T-helper 1 cell (primary cell): Measurements from ENCODE around the gene DDX39A.

Experiments used
- DNase-seq, 5 donors: peaks; one replicate each; pipeline ENCODE4 v3.0.0-alpha.2; 2012 to 2020

The DDX39A gene

GRCh38 chr19:14434543-14435319, 15.6 kb upstream of the DDX39A start:
- DNase-seq = peak in 1 of 5 donors; percentile 17

GRCh38 chr19:14433554-14434501, 14.7 kb upstream of the DDX39A start:
- DNase-seq = peak in 2 of 5 donors; percentile 34 to 52

- peak in 3 of 5 donors; percentile 30 to 56 (median 44) for DNase-seq
Measured at GRCh38 chr19:14432791-14433553, 13.8 kb upstream of the DDX39A start, which contains the start of gene PKN1. Gene PKN1 (plus strand): TSS chr19:14433306. CDS start chr19:14433522, 216 bp downstream.

GRCh38 chr19:14430712-14431111, 11.6 kb upstream of the DDX39A start:
- no peak for DNase-seq

DNA sequence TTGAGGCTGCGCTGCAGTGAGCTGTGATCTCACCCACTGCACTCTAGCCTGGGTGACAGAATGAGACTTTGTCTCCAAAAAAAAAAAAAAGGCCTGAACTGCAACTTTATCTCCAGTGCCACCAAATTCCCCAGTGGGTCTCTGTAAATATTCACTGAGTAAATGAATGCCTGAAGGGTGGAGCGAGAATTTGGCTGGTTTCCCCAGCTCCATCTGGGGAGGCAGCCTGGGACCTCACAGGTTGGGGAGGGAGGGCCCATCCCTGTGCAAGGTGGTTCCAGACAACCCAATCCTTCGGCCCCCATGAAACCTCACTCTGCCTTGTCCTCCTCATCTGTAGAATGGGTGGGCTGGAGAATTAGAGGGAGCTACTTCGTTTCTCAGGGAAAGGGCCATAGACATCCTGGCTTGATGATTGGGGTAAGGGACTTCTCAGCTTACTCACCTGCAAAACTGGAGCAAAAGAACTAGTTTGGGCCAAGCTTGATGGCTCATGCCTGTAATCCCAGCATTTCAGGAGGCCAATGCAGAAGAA, 9.8 kb upstream of the DDX39A start:
- no peak for DNase-seq

GRCh38 chr19:14427461-14427860, 8.3 kb upstream of the DDX39A start:
- DNase-seq = no peak

DNA sequence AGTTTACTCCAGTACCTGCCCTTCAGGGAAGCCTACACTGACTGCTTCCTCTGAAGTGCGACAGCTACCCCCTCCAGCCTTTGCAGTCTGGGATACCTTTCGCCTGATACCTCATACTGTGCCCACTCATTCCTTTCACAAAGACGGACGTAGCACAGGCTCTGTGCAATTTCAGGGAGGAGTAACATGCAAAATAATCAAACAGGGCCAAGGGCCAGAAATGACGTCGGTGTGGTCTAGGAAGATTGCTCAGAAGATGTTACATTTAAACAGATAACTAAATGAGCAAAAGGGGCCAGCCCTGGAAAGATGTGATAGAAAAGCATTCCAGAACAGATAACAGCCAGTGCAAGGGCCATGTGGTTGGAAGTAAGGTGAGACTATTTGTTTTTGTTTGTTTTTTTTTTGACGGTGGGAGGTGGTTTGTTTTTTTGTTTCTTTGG, 6.6 kb upstream of the DDX39A start:
- DNase-seq = no peak

- peak in 2 of 5 donors; percentile 68 to 80 for DNase-seq
Measured at GRCh38 chr19:14418856-14419105, 360 bp downstream of the DDX39A start.

GRCh38 chr19:14416817-14417231, 2.3 kb downstream of the DDX39A start:
- DNase-seq = no peak

DNA sequence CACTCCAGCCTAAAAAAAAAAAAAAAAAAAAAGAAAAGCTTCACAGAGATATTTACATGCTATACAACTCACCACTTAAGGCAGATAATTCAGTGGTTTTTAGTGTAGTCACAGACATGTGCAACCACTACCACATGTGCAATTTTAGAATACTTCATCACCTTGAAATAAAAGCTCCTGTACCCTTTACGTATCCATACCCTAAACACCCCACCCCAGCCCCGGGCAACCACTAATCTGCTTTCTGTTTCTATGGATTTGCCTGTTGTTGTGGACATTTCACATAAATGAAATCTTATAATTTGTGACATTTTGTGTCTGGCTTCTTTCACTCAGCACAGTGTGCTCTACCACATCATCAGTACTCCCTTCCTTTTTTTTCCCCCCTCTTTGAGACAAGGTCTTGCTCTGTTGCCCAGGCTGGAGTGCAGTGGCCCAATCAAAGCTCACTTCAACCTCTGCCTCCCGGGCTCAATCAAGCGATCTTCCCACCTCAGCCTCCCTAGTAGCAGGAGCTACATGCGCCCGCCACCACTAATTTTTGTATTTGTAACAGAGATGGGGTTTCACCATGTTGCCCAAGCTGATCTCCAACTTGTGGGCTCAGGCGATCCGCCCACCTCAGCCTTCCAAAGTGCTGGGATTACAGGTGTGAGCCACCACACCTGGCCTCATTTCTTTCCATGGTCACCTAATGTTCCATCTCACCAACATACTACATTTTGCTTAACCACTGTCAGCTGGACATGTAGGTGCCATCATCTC, 4.0 kb downstream of the DDX39A start:
- no peak for DNase-seq

DNA sequence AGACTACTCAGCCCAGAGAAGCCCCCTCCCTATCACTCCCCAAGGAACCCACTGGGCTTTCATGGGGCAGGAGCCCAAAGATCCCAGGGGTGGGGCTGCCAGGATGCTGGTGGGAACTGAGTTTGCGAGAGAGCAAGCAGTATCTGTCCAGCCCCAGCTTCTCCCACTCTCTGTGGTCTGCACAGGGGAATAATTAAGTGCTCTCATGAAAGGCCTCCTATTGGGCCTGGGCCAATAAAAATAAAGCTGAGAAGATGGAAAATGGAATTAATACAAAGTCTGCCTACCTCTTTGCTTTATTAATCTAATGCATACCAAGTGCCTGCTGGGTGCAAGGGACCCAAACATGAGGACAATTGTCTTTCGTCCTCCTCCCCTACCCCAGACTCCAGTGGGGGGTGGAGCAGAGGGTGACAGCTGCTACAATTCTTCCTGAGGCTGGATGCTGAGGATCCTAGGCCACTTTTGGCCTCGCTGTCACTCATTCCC, 5.4 kb downstream of the DDX39A start:
- DNase-seq = no peak

DNA sequence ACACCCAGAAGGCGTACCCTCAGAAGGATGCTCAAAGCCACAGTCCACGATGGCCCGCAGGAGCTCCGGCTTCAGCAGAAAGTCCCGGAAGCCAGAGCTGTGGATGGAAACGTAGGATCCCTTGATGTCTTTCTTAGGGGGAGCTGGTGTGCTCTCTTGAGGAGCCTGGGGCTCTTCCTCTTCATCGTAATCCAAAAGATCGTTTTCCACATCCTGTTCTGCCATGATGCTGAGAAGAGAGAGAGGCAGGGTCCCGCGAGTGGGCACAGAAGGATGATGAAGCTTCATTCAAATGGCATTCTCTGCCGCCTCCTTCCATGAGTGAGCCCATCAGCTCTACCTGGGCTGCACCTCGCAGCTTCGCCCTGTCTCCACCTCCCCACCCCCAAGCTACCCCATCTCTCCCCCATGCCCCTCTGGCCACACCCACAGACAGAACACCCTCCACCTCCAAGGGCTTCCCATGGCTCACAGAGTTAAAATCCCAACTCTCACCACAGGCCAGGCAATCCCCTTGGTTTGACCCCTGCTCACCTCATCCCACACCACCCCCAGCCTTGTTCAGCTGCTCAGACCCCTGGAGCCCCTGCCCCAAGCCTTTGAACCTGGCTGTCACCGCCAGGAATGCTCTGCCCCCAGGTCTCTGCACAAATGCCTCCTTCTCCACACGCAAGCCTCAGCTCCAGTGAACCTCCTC, 6.0 kb downstream of the DDX39A start:
- no peak for DNase-seq

GRCh38 chr19:14412324-14412995, 6.7 kb downstream of the DDX39A start:
- peak in 1 of 5 donors; percentile 24 for DNase-seq

DNA sequence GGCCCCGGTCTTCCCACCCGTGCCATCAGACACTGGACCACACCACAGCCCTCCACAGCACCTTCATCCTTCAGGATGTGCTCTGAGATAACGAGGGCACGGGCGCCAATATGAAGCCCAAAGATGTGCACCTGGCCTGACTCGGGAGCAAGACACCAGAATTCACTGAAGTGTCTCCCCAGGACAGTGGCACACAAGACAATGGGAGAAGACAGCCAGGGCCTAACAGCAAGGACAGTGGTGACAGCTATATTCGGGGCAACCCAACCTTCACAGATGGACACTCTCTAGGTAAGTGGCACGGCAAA, 7.2 kb downstream of the DDX39A start:
- DNase-seq = no peak

GRCh38 chr19:14411161-14411937, 7.8 kb downstream of the DDX39A start:
- DNase-seq = no peak

DNA sequence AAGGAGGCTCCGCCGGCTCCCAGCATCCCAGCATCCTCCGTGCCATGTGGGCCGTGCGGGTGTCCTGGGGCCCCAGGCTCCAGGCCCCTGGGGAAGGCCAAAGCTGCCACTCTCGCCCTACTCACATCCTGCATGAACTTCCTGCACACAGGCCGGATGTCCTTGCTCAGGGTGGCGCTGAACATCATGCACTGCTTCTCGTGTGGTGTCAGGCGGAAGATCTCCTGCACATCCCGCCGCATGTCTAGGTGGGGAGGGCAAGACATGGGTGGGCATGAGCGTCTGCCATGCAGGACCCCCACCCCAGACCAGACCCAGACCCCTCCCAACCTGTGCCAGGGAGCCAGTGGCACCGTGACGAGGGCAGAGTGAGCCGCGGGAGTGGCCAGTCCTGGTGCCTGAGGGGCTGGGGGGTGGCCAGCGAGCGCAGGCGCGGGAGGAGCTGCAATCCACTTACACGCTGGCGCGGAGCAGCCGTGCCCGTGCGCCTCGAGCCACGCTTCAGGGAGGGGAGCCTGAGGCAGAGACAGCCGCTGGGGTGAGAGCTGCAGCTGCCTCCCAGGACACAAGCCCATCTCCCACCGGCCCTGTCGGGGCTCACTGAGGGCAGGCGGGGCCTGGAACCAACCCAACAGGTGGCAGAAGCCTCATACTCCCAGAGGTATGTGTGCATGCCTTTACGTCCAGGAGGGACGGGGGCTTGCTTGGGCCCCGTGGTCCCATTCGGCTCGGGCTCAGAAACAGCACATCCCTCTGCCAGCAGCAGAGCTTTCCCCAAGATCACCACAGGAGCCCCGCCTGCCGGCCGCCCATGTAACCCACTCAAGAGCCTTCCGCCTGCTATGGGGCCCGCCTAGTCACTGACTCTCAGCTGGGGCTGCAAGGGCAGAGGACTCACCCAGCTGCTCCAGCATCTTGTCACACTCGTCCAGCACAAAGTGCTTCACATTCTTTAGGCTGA, 8.8 kb downstream of the DDX39A start:
- DNase-seq = peak in 3 of 5 donors; percentile 47 to 70 (median 49)

DNA sequence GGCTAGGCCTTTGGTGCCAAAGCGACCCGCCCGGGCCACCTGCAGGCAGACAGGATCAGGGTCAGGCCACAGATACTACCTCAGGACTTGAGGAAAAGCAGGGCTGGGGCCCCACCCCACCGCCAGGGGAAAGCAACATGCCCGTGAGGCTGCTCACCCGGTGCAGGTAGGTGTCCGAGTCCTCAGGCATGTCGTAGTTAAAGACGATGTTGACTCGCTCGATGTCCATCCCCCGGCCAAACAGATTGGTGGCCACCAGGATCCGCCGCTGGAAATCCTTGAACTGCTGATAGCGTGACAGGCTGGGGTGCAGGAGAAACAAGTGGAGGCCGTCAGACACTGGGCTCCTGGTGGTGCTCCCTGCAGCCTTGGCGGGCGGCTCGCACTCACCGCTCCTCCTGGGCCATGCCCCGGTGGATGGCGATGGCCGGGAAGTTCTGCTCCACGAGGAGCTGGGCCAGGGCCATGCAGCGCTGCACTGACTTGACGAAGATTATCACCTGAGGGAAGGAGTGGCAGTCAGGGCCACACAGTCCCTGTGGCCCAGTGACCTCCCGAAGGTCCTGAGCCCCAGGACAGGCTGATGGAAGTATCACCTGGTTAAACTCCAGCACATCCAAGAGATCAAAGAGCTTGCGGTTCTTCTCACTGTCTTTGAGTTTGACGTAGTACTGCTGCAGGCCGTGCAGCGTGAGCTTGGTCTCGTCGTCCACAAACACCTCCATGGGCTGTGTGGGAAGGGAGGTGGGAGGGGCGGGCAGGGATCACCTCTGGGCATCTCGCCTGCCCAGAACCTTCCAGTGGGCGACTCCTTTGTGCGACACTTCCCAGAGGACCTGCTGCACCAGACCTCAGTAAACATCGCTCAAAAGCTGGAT, 9.8 kb downstream of the DDX39A start:
- peak in 3 of 5 donors; percentile 30 to 40 (median 36) for DNase-seq
